Astrocyte (in vitro differentiated cells and primary cell): ENCODE data around the gene SDK1.

ENCODE experiments used
- CTCF ChIP-seq: IDR thresholded peaks from 2 replicates; pipeline ENCODE4 v1.5.1; 2011; ENCODE audit warnings: low read depth, mild to moderate bottlenecking, inconsistent platforms, low read length, moderate library complexity; ENCODE audit not compliant: insufficient read depth
- EZH2 ChIP-seq: IDR thresholded peaks from 2 replicates; pipeline ENCODE4 v1.6.1; 2012; ENCODE audit warnings: mild to moderate bottlenecking, low read length, inconsistent platforms; ENCODE audit not compliant: insufficient read depth

- TF ChIP-seq CTCF (no peak), EZH2 (no peak)
Observed at GRCh38 chr7:4205828-4206227, 904.8 kb downstream of the SDK1 start.
